WERI-Rb-1 (cell line): Measurements from ENCODE around the gene TPD52L2.

Source experiments
- DNase-seq: peaks from one replicate; pipeline ENCODE4 v3.0.0-alpha.2; 2020
- H3K27ac ChIP-seq: fragments of 250-450 bp; sonication (Bioruptor Pico); 2 replicates; pipeline ENCODE4 v1.5.1; 2020; ENCODE audit warnings: mild to moderate bottlenecking, moderate library complexity
- H3K27me3 ChIP-seq: fragments of 250-450 bp; sonication (Bioruptor Pico); 2 replicates; pipeline ENCODE4 v1.5.1; 2021; ENCODE audit warnings: mild to moderate bottlenecking, low read depth, moderate library complexity; ENCODE audit not compliant: insufficient read depth, severe bottlenecking
- H3K36me3 ChIP-seq: fragments of 250-450 bp; sonication (Bioruptor Pico); 2 replicates; pipeline ENCODE4 v1.5.1; 2020; ENCODE audit warnings: mild to moderate bottlenecking, moderate library complexity
- H3K4me3 ChIP-seq: 2 replicates; pipeline ENCODE4 v1.5.1; 2011; ENCODE audit warnings: low read depth, mild to moderate bottlenecking, control low read depth, low read length
- H3K9me3 ChIP-seq: fragments of 250-450 bp; sonication (Bioruptor Pico); 2 replicates; pipeline ENCODE4 v1.5.1; 2021; ENCODE audit warnings: mild to moderate bottlenecking, moderate library complexity; ENCODE audit not compliant: severe bottlenecking
- CTCF ChIP-seq: IDR thresholded peaks from 2 replicates; pipeline ENCODE4 v1.5.1; 2011; ENCODE audit warnings: low read depth, mild to moderate bottlenecking, control low read depth, inconsistent platforms, low read length

The TPD52L2 gene

DNA sequence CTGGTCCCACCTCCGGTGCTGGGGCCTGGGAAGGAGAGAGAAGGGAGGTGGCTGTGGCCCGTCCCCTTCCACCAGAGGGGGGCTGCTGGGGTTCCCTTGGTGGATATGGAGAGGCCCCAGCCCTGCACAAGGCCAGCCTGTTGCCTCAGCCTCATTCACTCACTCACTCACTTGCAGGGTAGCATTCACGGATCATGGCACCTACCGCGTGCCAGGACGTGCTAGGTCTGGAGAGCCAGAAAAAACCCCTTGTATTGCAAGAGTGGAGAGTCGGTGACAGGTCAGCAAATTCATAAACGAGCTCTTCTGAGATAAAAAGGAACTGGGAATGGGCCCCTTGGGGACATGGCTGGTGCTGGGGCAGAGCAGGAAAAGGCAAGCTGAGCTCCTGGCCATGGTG is 27.6 kb upstream of the TPD52L2 start:
- no peak for DNase-seq
- H3K27me3 ChIP-seq = no peaks in the 10 kb centered on the region
- no peaks in the 10 kb centered on the region for H3K36me3 ChIP-seq
- H3K27ac ChIP-seq = no peak overlapping the region
- H3K9me3 ChIP-seq = no peaks in the 10 kb centered on the region
- no peak for TF ChIP-seq CTCF
- no peak overlapping the region for H3K4me3 ChIP-seq

DNA sequence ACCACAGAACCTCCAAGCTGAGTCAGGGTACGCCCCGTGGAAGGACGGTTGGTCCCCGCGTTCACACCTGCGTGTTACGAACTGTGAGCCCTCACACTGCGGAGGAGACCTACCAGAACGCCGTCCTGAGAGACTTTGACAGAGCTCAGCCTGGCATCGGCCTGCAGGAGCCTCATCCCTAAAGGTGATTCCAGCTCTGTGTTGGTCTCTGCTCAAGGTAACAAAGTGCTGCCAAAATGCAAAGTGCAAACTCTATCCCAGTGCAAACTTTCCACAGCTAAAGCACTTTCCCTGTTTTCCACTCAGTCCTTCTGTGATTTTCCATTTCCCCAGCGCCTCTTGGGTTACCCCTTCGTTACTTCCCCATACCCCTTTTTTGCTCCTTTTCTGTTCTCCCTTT is 25.4 kb upstream of the TPD52L2 start:
- Histone ChIP-seq H3K36me3 (no peaks in the 10 kb centered on the region), H3K9me3 (no peaks in the 10 kb centered on the region), H3K4me3 (no peak overlapping the region), H3K27me3 (no peaks in the 10 kb centered on the region), H3K27ac (no peak overlapping the region)
- no peak for DNase-seq
- TF ChIP-seq CTCF = no peak

- no peaks in the 10 kb centered on the region for H3K27me3 ChIP-seq
- no peak overlapping the region for H3K4me3 ChIP-seq
- no peak for TF ChIP-seq CTCF
- H3K36me3 ChIP-seq = no peaks in the 10 kb centered on the region
- no peaks in the 10 kb centered on the region for H3K9me3 ChIP-seq
- DNase-seq = no peak
- H3K27ac ChIP-seq = no peak overlapping the region
These were observed 24.7 kb upstream of the TPD52L2 start for GRCh38 chr20:63840405-63840828.

- TF ChIP-seq CTCF = no peak
- H3K27me3 ChIP-seq = no peaks in the 10 kb centered on the region
- no peaks in the 10 kb centered on the region for H3K36me3 ChIP-seq
- H3K9me3 ChIP-seq = no peaks in the 10 kb centered on the region
- no peak overlapping the region for H3K4me3 ChIP-seq
- no peak for DNase-seq
- H3K27ac ChIP-seq = no peak overlapping the region
These were observed 22.8 kb upstream of the TPD52L2 start for GRCh38 chr20:63842258-63842657.

GRCh38 chr20:63843222-63843621 is 21.8 kb upstream of the TPD52L2 start:
- Histone ChIP-seq H3K9me3 (no peaks in the 10 kb centered on the region), H3K4me3 (no peak overlapping the region), H3K27ac (no peak overlapping the region), H3K27me3 (no peaks in the 10 kb centered on the region), H3K36me3 (no peaks in the 10 kb centered on the region)
- no peak for DNase-seq
- no peak for TF ChIP-seq CTCF

GRCh38 chr20:63843778-63844177 is 21.3 kb upstream of the TPD52L2 start:
- Histone ChIP-seq H3K36me3 (no peaks in the 10 kb centered on the region), H3K4me3 (no peak overlapping the region), H3K9me3 (no peaks in the 10 kb centered on the region), H3K27ac (no peak overlapping the region), H3K27me3 (no peaks in the 10 kb centered on the region)
- no peak for TF ChIP-seq CTCF
- no peak for DNase-seq
